Coronary artery (tissue), 2 donors: ENCODE results near the gene IFT25.
A peak's percentile ranks its signal among the peaks of the same experiment; 100 is the strongest.
"Not testable (repeated sequence)": the region's sequence is repeated elsewhere in the genome, so short reads cannot be mapped to it uniquely, and the experiment has no call there.

Experiments
- DNase-seq: peaks from one replicate; pipeline ENCODE4 v3.0.0-alpha.2; 2017; ENCODE audit warnings: low spot score
- H3K27ac ChIP-seq, 2 donors: fragments of 200-600 bp; sonication (generic); one replicate each; pipeline ENCODE4 v1.5.1; 2016 to 2019
- H3K4me3 ChIP-seq: fragments of 200-600 bp; sonication (generic); 2 replicates; pipeline ENCODE4 v1.5.1; 2016; ENCODE audit warnings: mild to moderate bottlenecking, moderate library complexity
- CTCF ChIP-seq: fragments of 200-600 bp; sonication (generic); IDR thresholded peaks from one replicate; pipeline ENCODE4 v1.5.1; 2019; ENCODE audit warnings: antibody characterized with exemption

Gene IFT25

GRCh38 chr1:53982034-53982762 lies 36.7 kb upstream of the IFT25 start:
- DNase-seq = no peak

GRCh38 chr1:53981220-53981619 lies 35.7 kb upstream of the IFT25 start:
- no peak for DNase-seq
- Histone ChIP-seq H3K4me3 (no peak overlapping the region), H3K27ac (no peak overlapping the region)
- TF ChIP-seq CTCF = no peak

More at GRCh38 chr1:53982034-53982762, 36.7 kb upstream of the IFT25 start:
- Histone ChIP-seq H3K4me3 (peak overlapping the region; percentile 53), H3K27ac (no peak overlapping the region)
- no peak for TF ChIP-seq CTCF

- no peak for DNase-seq
- Histone ChIP-seq H3K27ac (no peak overlapping the region), H3K4me3 (no peak overlapping the region)
- no peak for TF ChIP-seq CTCF
Observed at GRCh38 chr1:53979712-53980450, 34.4 kb upstream of the IFT25 start.

DNA sequence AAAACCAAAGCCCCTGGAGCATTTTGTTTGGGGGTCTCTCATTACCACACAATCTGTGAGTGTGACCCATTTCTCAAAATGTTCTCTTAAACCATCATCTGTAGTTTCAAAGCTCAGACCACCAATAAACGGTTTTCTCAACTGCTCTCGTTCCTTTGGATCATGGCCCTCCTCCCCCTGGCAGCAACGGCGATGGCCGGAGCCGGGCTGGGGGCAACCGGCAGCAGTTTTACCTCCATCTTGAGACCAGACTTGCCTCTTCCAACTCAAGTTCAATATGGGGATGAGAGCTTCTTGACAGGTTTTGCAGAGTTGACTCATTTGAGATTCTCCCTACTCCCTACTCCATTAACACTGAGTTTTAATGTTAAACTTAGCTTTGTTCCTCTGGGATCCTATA lies 30.4 kb upstream of the IFT25 start:
- TF ChIP-seq CTCF = no peak
- Histone ChIP-seq H3K27ac (no peak overlapping the region), H3K4me3 (no peak overlapping the region)
- DNase-seq = no peak

- TF ChIP-seq CTCF = no peak
- no peak overlapping the region for H3K27ac ChIP-seq
Observed at GRCh38 chr1:53971718-53972117, 26.2 kb upstream of the IFT25 start.

DNA sequence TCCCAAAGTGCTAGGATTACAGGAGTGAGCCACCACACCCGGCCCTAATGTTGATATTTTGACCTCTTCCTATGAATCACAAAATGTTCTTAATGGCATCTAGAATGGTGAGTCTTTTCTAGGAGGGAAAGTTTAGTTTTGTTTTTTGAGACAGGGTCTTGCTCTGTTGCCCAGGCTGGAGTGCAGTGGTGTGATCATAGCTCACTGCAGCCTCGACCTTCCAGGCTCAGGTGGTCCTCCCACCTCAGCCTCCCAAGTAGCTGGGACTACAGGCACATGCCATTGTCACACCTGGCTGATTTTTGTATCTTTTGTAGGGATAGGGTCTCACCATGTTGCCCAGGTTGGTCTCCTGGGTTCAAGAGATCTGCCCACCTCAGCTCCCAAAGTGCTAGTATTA lies 23.8 kb upstream of the IFT25 start:
- H3K4me3 ChIP-seq, DNase-seq, H3K27ac ChIP-seq: not testable (repeated sequence)

More at GRCh38 chr1:53971718-53972117, 26.2 kb upstream of the IFT25 start:
- no peak overlapping the region for H3K4me3 ChIP-seq
- no peak for DNase-seq

DNA sequence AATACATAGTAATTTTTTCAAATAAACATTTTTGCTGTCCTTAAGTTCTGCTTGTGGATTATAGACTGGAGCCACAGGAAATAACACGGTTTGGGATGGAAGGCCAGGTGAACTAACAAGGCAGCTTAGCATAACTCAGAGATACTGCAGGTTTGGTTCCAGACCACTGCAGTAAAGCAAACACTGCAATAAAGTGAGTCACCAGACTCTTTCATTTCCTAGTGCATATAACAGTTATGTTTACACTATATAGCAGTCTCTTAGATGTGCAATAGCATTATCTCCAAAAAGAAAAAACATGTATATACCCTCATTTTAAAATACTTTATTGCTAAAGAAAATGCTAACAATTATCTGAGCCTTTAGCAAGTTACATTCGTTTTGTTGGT lies 22.6 kb upstream of the IFT25 start:
- TF ChIP-seq CTCF = no peak
- no peak overlapping the region for H3K27ac ChIP-seq
- DNase-seq = no peak
- no peak overlapping the region for H3K4me3 ChIP-seq
